ENCODE data around the gene TUBB3.
"Not testable (repeated sequence)": the region's sequence is repeated elsewhere in the genome, so short reads cannot be mapped to it uniquely, and the experiment has no call there.

TUBB3 gene

GRCh38 chr16:89968074-89968473 is 44.9 kb downstream of the TUBB3 start:
- FAIRE-seq, result not testable (repeated sequence)

GRCh38 chr16:89969741-89970410 is 46.7 kb downstream of the TUBB3 start:
- FAIRE-seq, result no peak

DNA sequence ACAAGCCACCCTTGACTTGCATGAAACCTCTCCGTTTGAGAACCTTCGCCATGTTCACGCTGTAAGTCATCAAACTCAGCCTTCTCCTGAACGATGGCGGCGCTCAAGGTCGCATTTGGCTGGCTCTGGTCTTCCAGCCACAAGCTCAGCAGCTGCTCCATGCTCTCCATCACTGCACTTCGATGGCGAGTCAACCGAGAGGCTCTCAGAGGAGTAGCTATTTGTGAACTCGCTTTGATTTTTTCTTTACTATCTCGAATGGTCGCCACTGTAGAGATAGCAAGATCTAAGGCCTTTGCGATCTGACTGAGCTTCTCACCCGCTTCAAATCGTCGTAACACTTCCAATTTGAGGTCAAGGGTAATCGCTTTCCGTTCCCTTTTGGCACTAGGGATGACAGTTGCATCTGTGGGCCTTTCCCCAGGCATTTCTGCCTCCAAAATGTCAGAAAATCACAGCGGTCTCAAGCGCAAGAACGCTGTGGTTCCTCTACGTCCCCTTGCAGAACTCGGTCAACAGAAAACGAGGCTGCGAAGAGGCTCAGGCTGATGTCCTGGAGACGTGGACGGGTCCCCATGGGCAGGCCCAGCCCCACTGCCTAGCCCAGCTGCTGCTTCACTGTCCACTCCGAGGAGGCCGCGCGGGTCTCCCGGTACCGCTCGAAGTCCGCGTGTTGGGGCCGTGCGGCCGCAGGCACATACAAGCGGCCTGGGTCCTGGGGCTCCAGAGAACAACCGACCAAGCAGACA is 48.5 kb downstream of the TUBB3 start:
- no peak for FAIRE-seq

DNA sequence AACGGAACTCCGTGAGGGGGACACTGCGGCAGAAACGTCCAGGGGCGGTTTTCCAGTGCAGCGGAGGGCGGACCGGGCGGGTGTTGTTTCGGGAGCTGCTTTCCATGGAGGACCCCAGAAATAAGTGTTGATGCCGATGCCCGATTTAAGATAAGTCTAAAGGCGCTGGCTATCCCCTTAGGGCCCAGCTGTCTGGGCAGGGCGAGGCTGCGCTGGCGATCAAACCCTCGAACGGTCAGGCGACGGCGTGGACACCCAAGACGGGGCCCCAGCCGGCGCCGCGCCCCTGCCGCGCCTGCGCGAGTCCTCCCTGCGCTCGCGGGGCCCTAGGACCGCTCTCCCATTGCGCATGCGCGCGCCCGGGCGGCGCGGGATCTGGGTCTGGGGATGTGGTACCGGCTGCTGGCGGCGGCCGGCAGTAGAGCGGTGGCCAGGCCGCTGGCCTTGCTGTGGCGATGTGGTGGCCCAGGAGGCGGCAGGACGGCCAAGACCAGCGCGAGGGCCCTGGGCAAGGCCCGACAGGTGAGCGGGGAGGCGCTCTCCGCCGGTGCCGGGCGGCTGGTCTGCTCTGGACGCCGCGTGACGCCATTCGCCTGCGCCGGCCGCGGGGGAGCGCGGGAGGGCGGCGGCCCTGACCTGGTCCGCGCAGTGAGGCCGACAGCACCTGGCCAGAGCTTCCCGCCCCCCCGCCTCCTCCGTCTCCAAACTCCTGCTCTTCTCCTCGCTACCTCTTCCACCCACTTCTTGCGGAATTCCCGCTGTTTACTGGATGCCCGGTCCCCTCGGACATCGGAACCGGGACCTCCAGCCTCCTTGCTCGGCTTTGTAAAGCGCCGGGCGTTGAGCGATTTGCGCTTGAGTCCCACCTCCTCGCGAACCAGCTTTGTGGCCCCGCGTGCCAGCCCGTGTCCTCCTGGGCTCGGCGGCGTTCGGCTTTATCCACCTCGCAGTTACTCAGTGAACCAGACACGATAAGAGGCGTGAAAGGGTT is 49.4 kb downstream of the TUBB3 start:
- no peak for FAIRE-seq

DNA sequence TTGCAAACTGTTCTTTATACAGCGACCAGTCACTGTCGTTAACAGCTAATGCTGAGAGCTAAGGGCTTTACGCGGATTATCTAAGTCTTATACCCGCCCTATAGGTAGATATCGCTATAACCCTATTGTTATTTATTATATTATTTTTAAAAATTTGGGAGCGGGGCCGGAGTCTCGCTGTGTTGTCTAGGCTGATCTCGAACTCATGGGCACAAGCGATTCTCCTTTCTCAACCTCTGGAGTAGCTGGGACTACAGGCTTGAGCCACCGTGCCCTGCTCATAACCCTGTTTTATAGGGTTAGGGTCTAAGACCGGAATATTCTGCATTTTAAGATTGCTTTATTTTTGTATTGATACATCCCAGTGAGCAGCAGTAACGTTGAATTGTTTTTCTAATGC is 50.1 kb downstream of the TUBB3 start:
- no peak for FAIRE-seq

- FAIRE-seq, result no peak
Measured at GRCh38 chr16:89973654-89974335, 50.7 kb downstream of the TUBB3 start.

- no peak for FAIRE-seq
Measured at GRCh38 chr16:89974870-89975269, 51.7 kb downstream of the TUBB3 start.

DNA sequence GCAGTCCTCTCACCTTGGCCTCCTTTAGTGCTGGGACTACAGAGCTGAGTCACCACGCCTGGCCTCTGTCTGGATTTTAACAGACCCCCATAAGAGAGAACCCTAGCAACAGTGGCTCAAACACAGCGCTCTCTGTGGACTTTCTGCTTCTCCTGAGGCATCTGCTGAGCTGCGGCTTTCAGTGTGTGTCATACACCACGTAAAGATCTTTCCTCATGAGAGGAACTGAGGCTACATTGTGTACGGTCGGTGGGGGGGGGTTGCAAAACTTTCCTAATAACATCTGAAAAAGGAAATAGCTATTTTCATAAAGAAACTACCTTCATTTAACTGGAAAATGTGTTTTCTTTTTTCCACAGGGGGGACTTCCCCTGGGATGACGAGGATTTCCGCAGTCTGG is 58.3 kb downstream of the TUBB3 start:
- no peak for FAIRE-seq

DNA sequence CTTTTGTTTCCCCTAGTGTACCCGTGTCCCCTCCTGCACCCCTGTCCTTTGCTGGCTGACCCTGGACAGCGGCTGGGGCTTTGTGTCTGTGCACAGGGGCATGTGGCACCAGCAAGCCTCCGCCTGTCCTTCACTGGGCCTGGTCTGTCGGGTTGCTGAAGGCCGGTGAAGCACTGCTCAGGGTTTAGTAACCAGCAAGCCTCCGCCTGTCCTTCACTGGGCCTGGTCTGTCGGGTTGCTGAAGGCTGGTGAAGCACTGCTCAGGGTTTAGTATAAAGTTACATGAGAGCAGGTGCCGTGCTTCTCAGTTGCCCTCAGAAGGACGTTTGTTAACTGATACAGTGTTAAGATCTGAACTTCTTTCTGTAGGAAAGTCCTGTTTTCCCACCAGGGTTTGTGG is 59.2 kb downstream of the TUBB3 start:
- no peak for FAIRE-seq

GRCh38 chr16:89983536-89983935 is 60.4 kb downstream of the TUBB3 start:
- FAIRE-seq, result no peak

- FAIRE-seq, result no peak
Measured at GRCh38 chr16:89984216-89984615, 61.1 kb downstream of the TUBB3 start.

- no peak for FAIRE-seq
Measured at GRCh38 chr16:89985219-89985618, 62.1 kb downstream of the TUBB3 start.

Data from A204.1 (cell line).